Measurements from ENCODE around the gene CRK.

Gene CRK

DNA sequence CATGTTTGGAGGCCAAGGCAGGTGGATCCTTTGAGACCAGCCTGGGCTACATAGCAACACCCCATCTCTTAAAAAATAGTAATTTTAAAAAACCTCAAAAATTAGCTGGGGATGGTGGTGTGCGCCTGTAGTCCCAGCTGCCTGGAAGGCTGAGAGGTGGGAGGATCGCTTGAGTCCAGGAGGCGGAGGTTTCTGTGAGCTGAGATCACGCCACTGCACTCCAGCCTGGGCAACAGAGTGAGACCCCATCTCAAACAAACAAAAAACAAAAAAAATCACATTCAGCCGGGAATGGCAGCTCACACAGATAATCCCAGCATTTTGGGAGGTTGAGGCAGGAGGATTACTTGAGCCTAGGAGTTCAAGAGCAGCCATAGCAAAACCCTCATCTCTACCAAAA lies 39.6 kb downstream of the CRK start:
- no peaks in the 10 kb centered on the region for H3K27me3 ChIP-seq (replicated peaks; ENCODE audit: insufficient read depth, low read length)
- no peak overlapping the region for H3K27ac ChIP-seq (ENCODE audit: low read length)
- peaks cover 5% of the 10 kb centered on the region; the same call in 1 of the 2 replicates for H3K79me2 ChIP-seq (ENCODE audit: low read length)
- H3K4me1 ChIP-seq (ENCODE audit: low read length): no peaks in the 10 kb centered on the region
- H3K9ac ChIP-seq (ENCODE audit: low read length): no peak overlapping the region
- DNase-seq: no peak
- no peaks in the 10 kb centered on the region for H3K9me3 ChIP-seq (replicated peaks; ENCODE audit: insufficient read depth, low read length)
- H3K4me3 ChIP-seq (ENCODE audit: low read length): no peak overlapping the region
- no peaks in the 10 kb centered on the region for H3K9me2 ChIP-seq (replicated peaks; ENCODE audit: insufficient read depth, low read length)
- no peak overlapping the region for H2AFZ ChIP-seq (ENCODE audit: low read length)
- H4K20me1 ChIP-seq (ENCODE audit: insufficient read depth, low read length): no peaks in the 10 kb centered on the region
- TF ChIP-seq EZH2 (optimal IDR thresholded peaks at IDR 0.05; ENCODE audit: low read depth, low read length): no peak
- TF ChIP-seq, protein P1, sequence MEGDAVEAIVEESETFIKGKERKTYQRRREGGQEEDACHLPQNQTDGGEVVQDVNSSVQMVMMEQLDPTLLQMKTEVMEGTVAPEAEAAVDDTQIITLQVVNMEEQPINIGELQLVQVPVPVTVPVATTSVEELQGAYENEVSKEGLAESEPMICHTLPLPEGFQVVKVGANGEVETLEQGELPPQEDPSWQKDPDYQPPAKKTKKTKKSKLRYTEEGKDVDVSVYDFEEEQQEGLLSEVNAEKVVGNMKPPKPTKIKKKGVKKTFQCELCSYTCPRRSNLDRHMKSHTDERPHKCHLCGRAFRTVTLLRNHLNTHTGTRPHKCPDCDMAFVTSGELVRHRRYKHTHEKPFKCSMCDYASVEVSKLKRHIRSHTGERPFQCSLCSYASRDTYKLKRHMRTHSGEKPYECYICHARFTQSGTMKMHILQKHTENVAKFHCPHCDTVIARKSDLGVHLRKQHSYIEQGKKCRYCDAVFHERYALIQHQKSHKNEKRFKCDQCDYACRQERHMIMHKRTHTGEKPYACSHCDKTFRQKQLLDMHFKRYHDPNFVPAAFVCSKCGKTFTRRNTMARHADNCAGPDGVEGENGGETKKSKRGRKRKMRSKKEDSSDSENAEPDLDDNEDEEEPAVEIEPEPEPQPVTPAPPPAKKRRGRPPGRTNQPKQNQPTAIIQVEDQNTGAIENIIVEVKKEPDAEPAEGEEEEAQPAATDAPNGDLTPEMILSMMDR (IDR thresholded peaks at IDR 0.05; ENCODE audit: low read length): no peak
- no peak for TF ChIP-seq EZH2phosphoT487 (IDR thresholded peaks at IDR 0.05; ENCODE audit: low read length)
- no peak overlapping the region for H3K4me2 ChIP-seq (ENCODE audit: low read depth, low read length)
- H3F3A ChIP-seq (ENCODE audit: insufficient read depth, low read length): no peaks in the 10 kb centered on the region
- H3K36me3 ChIP-seq (replicated peaks; ENCODE audit: insufficient read depth, low read length): no peaks in the 10 kb centered on the region

DNA sequence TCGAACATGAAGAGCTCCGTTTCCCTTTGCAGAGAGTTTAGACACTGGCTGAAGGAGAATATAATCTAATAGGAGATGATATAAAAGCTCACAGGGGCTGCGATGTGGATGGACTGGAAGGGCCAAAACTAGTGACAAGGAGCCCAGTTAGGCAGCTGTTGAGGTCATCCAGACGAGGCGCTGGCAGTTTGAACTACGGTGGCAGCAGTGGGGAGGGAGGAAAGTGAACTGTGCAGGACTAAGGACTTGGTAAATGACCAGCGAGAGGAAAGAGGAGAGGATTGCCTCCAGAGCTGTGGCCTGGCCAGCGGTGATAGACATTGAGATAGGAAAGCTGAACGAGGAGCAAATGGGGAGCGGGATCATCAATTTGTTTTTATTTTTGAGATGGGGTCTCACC lies 41.4 kb downstream of the CRK start:
- Histone ChIP-seq H3K27me3 (replicated peaks; ENCODE audit: insufficient read depth, low read length) (no peaks in the 10 kb centered on the region), H3K36me3 (replicated peaks; ENCODE audit: insufficient read depth, low read length) (no peaks in the 10 kb centered on the region), H4K20me1 (ENCODE audit: insufficient read depth, low read length) (no peaks in the 10 kb centered on the region), H3K9ac (ENCODE audit: low read length) (no peak overlapping the region), H3K27ac (ENCODE audit: low read length) (no peak overlapping the region), H3K4me2 (ENCODE audit: low read depth, low read length) (no peak overlapping the region), H3K4me3 (ENCODE audit: low read length) (no peak overlapping the region), H3K79me2 (ENCODE audit: low read length) (no peaks in the 10 kb centered on the region), H3K4me1 (ENCODE audit: low read length) (no peaks in the 10 kb centered on the region), H2AFZ (ENCODE audit: low read length) (no peak overlapping the region), H3K9me2 (replicated peaks; ENCODE audit: insufficient read depth, low read length) (no peaks in the 10 kb centered on the region), H3F3A (ENCODE audit: insufficient read depth, low read length) (no peaks in the 10 kb centered on the region), H3K9me3 (replicated peaks; ENCODE audit: insufficient read depth, low read length) (no peaks in the 10 kb centered on the region)
- TF ChIP-seq EZH2 (optimal IDR thresholded peaks at IDR 0.05; ENCODE audit: low read depth, low read length): no peak
- TF ChIP-seq, protein P1 (IDR thresholded peaks at IDR 0.05; ENCODE audit: low read length): no peak
- TF ChIP-seq EZH2phosphoT487 (IDR thresholded peaks at IDR 0.05; ENCODE audit: low read length): no peak
- DNase-seq: no peak

DNA sequence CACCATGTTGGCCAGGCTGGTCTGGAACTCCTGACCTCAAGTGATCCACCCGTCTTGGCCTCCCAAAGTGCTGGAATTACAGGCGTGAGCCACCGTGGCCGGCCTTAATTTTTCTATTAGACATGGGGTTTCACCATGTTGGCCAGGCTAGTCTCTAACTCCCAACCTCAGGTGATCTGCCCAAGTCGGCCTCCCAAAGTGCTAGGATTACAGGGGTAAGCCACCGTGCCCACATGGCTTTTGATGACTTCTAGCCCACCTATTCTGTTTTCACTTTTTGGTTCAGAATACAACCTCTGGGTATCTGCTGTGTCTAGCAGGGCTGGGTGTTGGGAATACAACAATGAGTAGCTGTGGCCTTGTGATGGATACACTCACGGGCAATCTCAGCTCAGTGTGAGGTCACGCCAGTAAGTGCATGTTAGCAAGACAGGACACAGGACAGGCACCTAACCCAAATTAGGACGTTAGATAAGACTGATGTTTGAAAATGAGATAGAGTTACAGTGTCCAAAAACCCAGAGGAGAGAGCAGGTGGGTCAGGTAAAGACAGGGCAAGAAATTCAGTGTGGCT lies 41.9 kb downstream of the CRK start:
- no peak for DNase-seq
- H3K79me2 ChIP-seq (ENCODE audit: low read length): no peaks in the 10 kb centered on the region
- H3K9ac ChIP-seq (ENCODE audit: low read length): no peak overlapping the region
- no peak overlapping the region for H3K4me2 ChIP-seq (ENCODE audit: low read depth, low read length)
- H3K27ac ChIP-seq (ENCODE audit: low read length): no peak overlapping the region
- TF ChIP-seq EZH2 (optimal IDR thresholded peaks at IDR 0.05; ENCODE audit: low read depth, low read length) (no peak), EZH2phosphoT487 (IDR thresholded peaks at IDR 0.05; ENCODE audit: low read length) (no peak)
- TF ChIP-seq, protein P1 (IDR thresholded peaks at IDR 0.05; ENCODE audit: low read length): no peak
- no peak overlapping the region for H3K4me3 ChIP-seq (ENCODE audit: low read length)
- H3K27me3 ChIP-seq (replicated peaks; ENCODE audit: insufficient read depth, low read length): no peaks in the 10 kb centered on the region
- no peaks in the 10 kb centered on the region for H3F3A ChIP-seq (ENCODE audit: insufficient read depth, low read length)
- H3K9me3 ChIP-seq (replicated peaks; ENCODE audit: insufficient read depth, low read length): no peaks in the 10 kb centered on the region
- no peaks in the 10 kb centered on the region for H3K36me3 ChIP-seq (replicated peaks; ENCODE audit: insufficient read depth, low read length)
- H3K4me1 ChIP-seq (ENCODE audit: low read length): no peaks in the 10 kb centered on the region
- H3K9me2 ChIP-seq (replicated peaks; ENCODE audit: insufficient read depth, low read length): no peaks in the 10 kb centered on the region
- no peak overlapping the region for H2AFZ ChIP-seq (ENCODE audit: low read length)
- no peaks in the 10 kb centered on the region for H4K20me1 ChIP-seq (ENCODE audit: insufficient read depth, low read length)

Measured in MM.1S (cell line).